HEK293 (cell line): ENCODE data around the gene AR.

Experiments used
- YY1 ChIP-seq: fragments of 450-650 bp; formaldehyde crosslinking; IDR thresholded peaks from 2 replicates; pipeline ENCODE4 v1.5.1; 2018; ENCODE audit warnings: missing biosample characterization, missing genetic modification characterization
- ZEB2 ChIP-seq: fragments of 450-650 bp; formaldehyde crosslinking; IDR thresholded peaks from 2 replicates; pipeline ENCODE4 v1.5.1; 2016; ENCODE audit warnings: missing biosample characterization, missing genetic modification characterization
- ZFP37 ChIP-seq: fragments of 450-650 bp; formaldehyde crosslinking; IDR thresholded peaks from 2 replicates; pipeline ENCODE4 v1.5.1; 2016; ENCODE audit warnings: missing biosample characterization, missing genetic modification characterization
- ZIC2 ChIP-seq: fragments of 450-650 bp; formaldehyde crosslinking; IDR thresholded peaks from 2 replicates; pipeline ENCODE4 v1.5.1; 2016; ENCODE audit warnings: missing biosample characterization, missing genetic modification characterization
- ZNF16 ChIP-seq: fragments of 450-650 bp; formaldehyde crosslinking; IDR thresholded peaks from 2 replicates; pipeline ENCODE4 v1.5.1; 2016; ENCODE audit warnings: low read depth, missing biosample characterization, missing genetic modification characterization
- ZNF274 ChIP-seq, 2 experiments: fragments of 200-500 bp in 1 of 2; fragments of 450-650 bp in 1 of 2; sonication (Bioruptor generic) in 1 of 2; formaldehyde crosslinking in 1 of 2; IDR thresholded peaks; 2 replicates each; pipeline versions ENCODE4 v1.5.1 to v1.6.1; 2014 to 2016; ENCODE audit warnings: borderline replicate concordance in 1 of 2, inconsistent platforms in 1 of 2, low read length in 1 of 2, missing biosample characterization in 1 of 2, missing genetic modification characterization in 1 of 2
- TF ChIP-seq, protein P1 (sequence below): fragments of 450-650 bp; formaldehyde crosslinking; IDR thresholded peaks from 2 replicates; pipeline ENCODE4 v1.5.1; 2016; ENCODE audit warnings: missing biosample characterization, missing genetic modification characterization

DNA sequence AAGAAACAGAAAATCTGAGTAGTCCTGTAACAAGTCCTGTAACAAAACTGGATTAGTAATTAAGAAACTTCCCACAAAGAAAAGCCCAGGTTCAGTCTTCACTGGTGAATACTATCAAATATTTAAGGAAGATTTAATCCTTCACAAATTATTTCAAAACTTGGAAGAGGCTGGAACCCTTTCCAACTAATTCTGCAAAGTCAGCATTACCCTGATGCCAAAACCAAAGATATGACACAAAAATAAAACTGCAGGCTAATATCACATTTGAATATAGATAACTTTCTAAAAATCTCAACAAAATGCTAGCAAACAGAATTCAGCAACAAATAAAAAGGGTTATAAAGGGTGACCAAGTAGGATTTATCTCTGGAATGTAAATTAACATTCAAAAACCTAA, 80.5 kb downstream of the AR start:
- TF ChIP-seq, protein P1, sequence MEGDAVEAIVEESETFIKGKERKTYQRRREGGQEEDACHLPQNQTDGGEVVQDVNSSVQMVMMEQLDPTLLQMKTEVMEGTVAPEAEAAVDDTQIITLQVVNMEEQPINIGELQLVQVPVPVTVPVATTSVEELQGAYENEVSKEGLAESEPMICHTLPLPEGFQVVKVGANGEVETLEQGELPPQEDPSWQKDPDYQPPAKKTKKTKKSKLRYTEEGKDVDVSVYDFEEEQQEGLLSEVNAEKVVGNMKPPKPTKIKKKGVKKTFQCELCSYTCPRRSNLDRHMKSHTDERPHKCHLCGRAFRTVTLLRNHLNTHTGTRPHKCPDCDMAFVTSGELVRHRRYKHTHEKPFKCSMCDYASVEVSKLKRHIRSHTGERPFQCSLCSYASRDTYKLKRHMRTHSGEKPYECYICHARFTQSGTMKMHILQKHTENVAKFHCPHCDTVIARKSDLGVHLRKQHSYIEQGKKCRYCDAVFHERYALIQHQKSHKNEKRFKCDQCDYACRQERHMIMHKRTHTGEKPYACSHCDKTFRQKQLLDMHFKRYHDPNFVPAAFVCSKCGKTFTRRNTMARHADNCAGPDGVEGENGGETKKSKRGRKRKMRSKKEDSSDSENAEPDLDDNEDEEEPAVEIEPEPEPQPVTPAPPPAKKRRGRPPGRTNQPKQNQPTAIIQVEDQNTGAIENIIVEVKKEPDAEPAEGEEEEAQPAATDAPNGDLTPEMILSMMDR (tag by site-specific recombination) = no peak
- TF ChIP-seq ZNF274 (IDR thresholded peaks at IDR 0.05; ENCODE audit: low read length) (no peak), ZNF274 (tag by site-specific recombination; IDR thresholded peaks at IDR 0.05; ENCODE audit: borderline replicate concordance) (no peak), ZFP37 (tag by site-specific recombination) (no peak), YY1 (tag by site-specific recombination) (no peak), ZIC2 (tag by site-specific recombination) (no peak), ZNF16 (tag by site-specific recombination) (no peak), ZEB2 (tag by site-specific recombination) (no peak)
